GM19467 (cell line): ENCODE data around the gene NCEH1.
"Not testable (repeated sequence)": the region's sequence is repeated elsewhere in the genome, so short reads cannot be mapped to it uniquely, and the experiment has no call there.

ENCODE experiments used
- ATAC-seq: cut with Tn5 transposase; IDR thresholded peaks from one replicate; pipeline ENCODE4 v1.9.1; 2021; ENCODE audit warnings: mild to moderate bottlenecking, moderate library complexity; ENCODE audit not compliant: unreplicated experiment

NCEH1 gene, protein sequence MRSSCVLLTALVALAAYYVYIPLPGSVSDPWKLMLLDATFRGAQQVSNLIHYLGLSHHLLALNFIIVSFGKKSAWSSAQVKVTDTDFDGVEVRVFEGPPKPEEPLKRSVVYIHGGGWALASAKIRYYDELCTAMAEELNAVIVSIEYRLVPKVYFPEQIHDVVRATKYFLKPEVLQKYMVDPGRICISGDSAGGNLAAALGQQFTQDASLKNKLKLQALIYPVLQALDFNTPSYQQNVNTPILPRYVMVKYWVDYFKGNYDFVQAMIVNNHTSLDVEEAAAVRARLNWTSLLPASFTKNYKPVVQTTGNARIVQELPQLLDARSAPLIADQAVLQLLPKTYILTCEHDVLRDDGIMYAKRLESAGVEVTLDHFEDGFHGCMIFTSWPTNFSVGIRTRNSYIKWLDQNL

DNA sequence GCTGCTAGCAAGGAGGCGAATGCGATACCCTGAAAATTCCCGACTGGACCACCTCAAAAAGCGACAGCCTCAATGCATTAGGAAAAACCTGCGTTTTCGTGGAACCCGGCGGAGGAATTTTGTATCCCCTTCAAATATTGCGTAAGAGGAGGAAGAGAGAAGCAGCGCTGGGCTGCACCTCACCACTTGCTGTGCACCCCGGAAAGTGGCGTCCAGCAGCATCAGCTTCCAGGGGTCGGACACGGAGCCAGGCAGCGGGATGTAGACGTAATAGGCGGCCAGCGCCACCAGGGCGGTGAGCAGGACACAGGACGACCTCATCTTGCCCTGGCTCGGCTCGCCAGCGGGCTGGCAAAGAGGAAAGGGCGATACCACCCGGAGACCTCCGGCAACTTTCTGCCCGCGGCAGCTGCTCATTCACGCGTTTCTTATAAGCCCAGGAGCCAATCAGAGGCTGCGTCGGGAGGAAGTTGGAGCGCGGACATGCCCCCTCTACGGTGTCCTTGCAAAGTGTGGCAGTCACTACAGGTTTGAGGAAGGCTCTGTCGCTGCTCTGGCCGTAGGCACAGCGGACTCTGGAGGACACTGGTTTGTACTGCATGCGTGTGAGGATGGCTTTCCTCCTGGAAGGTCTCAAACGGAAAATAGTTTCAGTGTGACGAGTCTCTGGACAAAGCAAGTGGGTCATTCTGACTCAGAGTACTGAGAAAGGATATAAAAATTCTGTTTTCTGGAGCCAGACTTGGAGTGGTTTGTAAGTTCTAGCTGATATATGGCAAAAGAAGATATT, at the start of gene NCEH1:
Gene NCEH1, minus strand, starts transcription at position 404 of the 790 bp plus-strand sequence. Its CDS starts 83 bp downstream, at position 321.
- ATAC-seq: peak; percentile 100

DNA sequence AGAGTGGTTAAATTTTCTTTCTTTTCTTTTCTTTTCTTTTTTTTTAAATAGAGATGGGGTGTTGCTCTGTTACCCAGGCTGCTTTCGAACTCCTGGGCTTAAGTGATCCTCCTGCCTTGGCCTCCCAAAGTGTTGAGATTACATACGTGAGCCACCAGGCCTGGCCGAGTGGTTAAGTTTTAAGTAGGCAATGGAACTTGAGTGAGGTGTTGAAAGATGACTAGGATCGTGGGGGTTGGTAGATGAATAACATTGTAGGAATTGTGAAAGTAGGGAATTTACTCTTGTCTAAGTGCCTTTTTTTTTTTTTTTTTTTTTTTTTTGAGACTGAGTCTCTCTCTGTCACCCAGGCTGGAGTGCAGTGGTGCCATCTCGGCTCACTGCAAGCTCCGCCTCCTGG, 49.5 kb upstream of the NCEH1 start:
- ATAC-seq: not testable (repeated sequence)

DNA sequence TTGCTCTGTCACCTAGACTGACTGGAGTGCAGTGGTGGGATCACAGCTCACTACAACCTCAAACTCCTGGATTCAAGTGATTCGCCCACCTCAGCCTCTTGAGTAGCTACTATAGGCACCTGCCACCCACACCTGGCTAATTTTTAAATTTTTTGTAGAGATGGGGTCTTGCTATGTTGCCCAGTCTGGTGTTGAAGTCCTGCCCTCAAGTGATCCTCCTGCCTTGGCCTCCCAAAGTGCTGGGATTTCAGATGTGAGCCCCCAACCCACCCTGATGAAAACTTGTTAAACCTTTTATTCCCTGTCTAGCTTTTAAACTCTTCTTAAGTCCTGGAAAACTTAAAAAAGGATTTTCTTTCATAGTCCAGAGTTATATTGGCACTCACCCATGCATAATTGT, 42.3 kb upstream of the NCEH1 start:
- no peak for ATAC-seq

DNA sequence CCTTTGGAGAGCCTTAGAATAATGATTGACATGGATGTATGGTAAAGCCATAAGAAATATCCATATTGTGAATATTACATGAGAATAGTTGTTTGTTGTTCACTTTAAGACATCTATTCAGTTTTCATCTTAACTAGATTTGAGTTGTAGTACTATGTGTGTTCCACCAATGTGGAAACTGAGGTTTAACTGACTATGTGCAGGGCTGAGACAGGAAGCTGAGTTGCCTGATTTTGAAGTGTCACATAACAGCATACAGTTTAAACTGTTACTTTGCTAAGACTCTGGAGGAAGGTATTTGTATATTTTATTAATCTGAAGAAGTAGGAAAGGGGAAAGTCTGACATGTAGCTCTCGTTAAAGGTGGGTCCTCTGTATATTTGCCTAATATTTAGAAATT, 41.8 kb upstream of the NCEH1 start:
- ATAC-seq: no peak

DNA sequence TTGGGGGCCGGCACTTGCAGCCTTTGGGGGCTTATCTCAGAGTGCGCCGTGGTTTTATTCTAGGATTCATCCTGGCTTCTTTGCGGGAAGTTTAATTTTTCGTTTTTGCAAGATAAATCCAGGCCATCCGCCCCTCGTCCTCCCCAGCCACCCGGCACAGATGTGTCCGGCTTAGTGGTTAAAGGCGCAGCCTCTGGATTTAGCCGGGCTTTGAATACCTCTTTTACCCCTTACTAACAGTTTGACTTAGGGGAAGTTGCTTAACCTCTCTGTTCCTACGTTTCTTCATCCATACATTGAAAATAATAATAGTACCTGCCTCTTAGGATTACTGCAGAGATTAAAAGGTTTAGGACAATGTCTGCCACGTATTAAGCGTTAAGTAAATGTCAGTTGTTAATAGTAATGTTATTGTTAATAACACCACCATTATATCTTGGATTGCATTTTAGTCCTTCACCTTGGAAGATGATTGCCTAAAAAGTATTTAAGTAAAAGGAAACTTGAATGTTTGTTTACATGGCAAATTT, 40.4 kb upstream of the NCEH1 start:
- ATAC-seq: peak; percentile 12

DNA sequence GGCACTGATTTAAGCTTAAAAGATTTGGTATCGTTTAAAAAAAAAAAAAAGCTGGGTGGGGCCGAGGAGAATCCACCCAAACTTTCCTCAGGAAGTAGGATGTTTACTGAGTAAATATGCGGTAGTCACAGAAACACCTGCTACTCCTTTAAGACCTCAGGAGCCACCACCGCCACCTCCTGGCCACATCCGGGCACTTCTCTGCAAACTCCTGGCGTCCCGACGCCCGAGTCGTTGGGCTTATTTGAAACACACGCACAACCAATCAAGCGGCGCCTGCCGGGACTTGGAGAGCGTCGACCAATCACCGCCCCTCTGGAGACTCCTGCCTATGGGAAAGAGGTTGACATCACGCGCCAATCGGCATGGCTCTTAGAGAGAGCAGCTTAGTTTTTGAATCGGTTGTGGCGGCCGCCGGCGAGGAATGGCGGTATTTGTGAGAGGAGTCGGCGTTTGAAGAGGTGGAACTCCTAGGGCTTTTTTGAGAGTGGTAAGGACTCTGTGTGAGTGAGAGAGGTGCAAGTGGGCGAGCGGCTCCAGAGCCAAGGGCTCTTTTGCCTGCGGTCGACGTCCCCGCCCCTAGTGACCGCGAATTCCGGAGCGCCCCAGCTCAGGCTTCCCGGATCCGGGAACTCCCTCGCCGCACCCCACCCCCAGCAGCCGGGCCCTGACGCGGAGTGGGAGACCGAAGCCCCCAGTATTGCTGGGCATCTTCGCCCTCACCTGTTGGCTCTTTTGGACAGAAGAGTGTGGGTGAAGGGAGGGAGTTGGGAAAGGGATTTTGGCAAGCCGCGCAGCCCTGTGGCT, 39.7 kb upstream of the NCEH1 start, which contains the start of gene ECT2:
Gene ECT2, plus strand, starts transcription at position 359 of the 807 bp plus-strand sequence. CDS start 3,805 bp downstream, outside the sequence.
- peak; percentile 97 for ATAC-seq

DNA sequence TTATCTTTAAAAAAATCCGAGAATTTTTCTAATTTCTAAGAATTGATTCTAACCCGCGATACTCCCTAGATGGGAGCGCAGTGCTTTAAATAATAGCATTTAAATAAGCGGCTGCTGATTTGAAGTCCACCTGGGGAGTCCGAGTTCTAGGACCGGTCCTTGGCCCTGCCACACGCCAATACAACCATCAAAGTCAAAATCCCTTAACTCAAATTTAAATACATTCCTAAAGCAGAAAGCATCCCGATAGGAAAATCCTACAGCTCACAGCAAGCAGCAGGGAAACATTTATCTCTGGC, 39.2 kb upstream of the NCEH1 start:
- ATAC-seq: no peak

DNA sequence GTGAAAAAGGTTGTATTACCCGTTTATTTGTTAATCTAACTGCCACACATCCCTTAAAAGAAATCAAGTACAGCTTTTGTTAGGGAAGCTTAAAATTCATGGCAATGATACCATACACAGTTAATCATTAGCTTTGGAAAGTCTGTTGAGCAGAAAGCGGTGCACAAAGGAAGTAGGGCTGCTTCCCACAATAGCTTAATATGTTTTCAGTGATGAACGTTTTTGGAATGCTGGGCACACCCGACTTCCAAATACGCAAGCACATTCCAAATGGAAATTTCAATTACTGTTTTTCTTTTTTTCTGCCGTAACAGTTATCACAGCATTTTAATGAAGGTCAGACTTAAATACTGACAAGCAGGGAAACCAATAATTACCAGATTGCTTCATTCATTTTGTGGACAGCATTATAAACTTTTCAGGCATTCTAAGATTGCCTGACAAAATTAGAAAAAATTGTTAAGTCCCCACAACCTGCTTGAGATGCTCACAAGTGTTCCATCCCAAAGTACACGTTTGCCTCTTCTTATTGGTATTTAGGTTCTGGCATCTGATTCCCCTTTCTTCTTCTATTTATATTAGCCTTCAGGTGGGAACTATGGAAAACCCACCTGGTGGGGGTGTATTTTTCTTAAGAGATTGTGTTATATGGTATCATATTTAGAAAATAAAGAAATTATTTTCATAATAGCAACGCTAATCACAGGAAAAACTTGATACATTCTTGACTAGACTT, 38.5 kb upstream of the NCEH1 start:
- no peak for ATAC-seq

DNA sequence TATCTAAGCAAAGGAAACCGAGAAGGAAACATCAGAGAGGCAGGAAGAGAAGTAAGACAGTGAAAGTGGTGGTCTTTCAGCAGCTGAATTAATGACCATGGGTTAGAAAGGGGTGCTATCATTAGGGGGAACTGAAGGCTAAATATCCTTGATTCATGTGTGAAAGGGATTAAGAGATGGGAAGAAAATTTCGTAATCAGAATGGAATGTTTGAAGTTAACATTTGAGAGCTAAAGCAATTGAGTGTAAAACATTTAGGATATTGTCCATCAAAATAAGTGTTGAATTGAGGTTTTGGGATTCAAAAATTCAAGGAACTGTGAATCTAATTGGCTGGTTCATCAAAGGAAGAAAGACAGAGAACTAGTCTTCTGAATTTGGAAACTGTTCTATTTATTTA, 35.6 kb upstream of the NCEH1 start:
- ATAC-seq: no peak

DNA sequence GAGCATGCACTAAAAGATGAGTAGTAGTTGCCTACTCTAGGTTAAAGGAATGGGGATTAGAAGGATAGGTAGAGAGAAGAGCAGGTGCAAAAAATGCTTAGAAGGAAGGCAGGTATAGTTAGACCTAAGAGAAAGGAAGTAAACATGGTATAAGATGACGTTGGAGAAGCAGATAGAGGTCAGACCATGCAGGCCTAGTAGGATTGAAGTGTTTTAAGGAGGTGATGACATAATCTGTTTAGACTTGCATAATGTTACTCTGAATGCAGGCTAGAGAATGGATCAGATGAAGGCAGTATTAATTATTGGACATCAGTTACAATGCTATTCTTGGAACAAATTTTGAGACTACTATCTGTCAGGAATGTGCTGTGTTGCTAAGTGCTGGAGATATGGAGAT, 28.6 kb upstream of the NCEH1 start:
- ATAC-seq: no peak

DNA sequence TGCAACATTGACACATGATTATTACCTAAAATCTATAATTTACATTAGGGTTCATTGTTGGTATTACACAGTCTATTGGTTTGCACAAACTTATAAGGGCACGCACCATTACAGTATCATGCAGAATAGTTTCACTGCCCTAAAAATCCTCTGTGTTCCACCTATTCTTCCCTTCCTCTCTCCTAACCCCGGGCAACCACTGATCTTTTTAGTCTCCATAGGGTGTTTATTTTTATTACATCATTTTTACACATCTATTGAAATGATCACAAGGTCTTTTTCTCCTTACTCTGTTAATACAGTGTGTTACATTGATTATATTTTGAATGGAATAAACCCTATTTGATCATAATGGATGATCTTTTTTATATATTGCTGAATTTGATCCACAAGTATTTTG, 24.1 kb upstream of the NCEH1 start:
- no peak for ATAC-seq

DNA sequence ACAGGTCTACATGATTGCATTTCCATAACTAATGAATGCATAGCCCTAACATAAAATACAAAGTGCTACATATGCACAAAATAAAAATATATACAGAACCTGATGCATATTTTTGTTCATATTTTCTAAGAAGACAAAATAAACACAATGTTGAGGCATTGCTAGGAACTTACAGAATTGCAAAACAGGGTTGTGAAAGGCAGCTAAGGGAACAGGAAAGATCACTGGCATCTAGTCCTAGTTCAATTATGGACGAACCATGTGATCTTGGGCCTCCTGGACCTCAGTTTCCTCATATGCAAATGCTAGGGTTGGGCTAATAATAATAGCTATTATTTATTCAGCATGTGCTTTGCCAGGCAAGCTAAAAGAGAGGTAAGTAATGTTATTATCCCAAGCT, 15.5 kb upstream of the NCEH1 start:
- no peak for ATAC-seq

DNA sequence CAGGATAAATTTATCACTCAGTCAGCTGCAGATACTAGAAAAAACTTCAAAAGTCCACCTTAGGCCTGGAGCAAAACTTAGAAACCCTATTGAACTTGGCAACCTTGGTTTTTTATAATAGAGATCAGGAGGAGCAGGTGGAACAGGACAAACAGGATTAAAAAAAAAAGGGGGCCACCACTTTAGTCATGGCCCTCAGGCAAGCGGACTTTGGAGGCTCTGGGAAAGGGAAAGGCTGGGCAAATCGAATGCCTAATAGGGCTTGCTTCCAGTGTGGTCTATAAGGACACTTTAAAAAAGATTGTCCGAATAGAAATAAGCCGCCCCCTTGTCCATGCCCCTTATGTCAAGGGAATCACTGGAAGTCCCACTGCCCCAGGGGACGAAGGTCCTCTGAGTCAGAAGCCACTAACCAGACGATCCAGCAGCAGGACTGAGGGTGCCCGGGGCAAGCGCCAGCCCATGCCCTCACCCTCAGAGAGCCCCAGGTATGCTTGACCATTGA, 11.7 kb upstream of the NCEH1 start:
- ATAC-seq: not testable (repeated sequence)

DNA sequence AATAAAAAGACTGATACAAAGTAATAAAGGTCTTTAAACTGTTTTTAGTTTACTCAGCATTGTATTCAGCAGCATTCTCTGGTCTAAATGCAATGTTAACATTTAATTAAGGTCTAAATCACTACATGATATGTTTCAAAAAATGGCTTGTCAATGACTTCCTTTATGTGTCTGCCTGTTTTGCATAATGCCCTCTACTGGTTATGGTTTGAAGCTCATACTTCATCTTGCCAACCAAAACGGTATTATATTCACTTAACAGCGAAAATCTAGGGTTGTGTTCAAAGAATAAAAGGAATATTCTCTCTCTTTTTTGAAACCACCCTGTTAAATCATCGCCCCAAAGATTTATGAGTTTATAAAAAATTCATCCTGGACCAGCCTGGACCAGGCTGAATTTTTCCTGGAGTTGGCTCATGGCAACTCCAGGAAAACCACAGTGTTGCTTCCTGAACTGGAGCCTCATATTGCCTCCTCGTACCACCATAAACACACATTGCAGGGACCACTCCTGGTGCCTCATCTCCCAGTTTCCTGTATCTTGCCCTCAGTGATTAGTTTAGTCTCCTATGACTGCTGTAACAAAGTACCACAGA, 6.7 kb upstream of the NCEH1 start:
- ATAC-seq: no peak

DNA sequence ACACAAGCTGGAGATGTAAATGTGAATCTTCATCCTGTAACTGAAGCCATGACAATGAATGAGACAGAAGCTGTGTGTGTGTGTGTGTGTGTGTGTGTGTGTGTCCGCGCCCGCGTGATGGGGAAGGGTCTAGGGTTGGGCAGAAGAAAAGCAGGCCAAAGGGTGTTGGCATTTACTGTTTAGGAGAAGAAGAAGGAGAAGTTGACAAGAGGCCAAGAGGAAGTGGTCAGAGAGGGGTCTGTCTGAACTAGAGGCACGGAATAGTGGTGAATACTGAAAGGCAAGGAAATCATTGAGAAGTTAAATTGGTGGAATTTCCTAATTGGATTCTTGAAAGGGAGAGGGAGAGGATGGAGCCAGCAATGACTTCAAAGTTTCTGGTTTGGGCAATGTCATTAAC, 5.6 kb upstream of the NCEH1 start:
- ATAC-seq: no peak

DNA sequence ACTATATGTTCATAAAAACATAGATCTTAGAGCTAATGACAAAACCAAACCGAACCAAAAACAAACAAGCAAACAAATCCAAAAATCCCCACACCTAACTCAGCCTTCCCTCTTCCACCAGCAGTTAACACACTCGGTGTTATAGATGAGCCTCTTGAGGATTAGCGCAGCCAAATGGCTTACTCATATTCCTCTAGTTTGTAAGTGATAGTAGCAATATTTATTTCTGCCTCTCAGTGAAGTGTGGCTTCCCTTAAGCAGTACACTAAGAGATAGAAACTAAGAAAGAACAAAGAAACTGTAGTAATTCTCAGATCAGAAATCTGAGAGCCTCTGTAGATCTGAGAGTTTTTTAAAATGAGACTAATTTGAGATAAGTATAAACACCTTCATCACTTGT, 2.4 kb upstream of the NCEH1 start:
- ATAC-seq: no peak

DNA sequence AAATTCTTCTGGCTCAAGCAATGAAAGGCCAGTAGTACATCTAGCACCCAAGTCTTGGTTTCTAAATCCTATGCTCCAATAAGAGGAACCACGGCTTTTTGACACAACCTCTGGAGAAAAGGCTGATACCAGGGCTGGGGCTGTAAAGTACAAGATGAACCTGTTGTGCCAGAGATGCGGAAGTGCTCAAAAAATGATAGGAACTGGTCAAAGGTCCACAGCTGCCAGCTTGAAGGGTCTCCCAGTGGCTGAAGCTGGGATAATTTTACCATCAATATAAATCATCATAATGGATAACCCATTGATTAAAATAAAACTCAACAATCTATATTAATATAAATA, 558 bp upstream of the NCEH1 start:
- ATAC-seq: no peak

DNA sequence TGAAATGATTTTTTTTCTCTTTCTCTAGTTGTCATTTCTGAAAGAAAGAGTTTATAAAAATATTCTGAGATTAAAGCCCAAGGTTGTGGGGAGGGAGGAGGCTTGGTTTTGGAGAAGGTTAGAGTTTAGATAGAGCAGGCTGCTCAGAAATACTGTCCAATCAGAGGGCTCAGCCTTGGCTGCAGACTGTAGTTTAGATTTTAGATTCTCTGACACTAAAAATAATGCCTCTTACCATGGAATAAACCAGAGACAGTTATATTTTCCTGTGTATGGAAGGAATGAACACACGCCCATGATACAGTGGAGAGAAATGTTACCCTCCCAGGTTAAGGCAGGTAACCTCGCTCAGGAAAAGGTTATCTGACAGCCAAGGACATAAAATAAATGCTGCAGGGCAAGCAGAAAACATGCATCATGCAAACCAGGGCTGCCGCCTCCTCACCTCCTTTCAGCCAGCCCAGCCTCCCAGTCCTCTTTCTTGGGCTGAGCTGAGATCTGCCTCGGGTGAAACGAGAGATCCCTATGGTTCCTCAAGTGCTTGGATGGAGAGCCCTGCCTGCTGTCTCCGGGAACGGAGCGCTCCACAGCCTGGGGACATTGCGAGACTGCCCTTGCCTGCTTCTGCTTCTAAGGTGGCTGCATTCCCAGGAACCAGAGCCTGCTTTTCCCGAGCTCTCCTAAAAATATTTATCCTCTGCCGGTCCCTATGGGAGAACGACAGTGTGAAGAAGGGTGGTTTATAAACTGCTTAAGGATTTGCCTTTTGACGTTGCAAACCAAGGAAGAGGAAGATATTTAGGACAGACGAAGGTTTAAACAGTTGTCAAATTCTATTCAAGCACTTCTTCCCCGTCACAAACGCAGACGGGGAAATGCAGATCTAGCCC, 848 bp downstream of the NCEH1 start:
- peak; percentile 1 for ATAC-seq
